RWPE2 (cell line): Measurements from ENCODE around the gene F2.

Experiments
- ATAC-seq: fragments of 200-7000 bp; cut with Tn5 transposase; 3 replicates; pipeline ENCODE4 v1.9.1; 2021; ENCODE audit warnings: low read depth
- DNase-seq: peaks from one replicate; pipeline ENCODE4 v3.0.0-alpha.2; 2020; ENCODE audit warnings: low spot score
- H3K27ac ChIP-seq: fragments of 450-650 bp; 2 replicates; pipeline ENCODE4 v1.5.1; 2017; ENCODE audit warnings: mild to moderate bottlenecking; ENCODE audit not compliant: poor library complexity, severe bottlenecking
- H3K27me3 ChIP-seq: fragments of 250-450 bp; sonication (Bioruptor Pico); 2 replicates; pipeline ENCODE4 v1.5.1; 2021; ENCODE audit warnings: mild to moderate bottlenecking, moderate library complexity; ENCODE audit not compliant: insufficient read depth, poor library complexity, severe bottlenecking
- H3K36me3 ChIP-seq: fragments of 250-450 bp; sonication (Bioruptor Pico); 2 replicates; pipeline ENCODE4 v1.5.1; 2020; ENCODE audit warnings: low read depth, mild to moderate bottlenecking, moderate library complexity
- H3K4me1 ChIP-seq: fragments of 250-450 bp; sonication (Bioruptor Pico); 2 replicates; pipeline ENCODE4 v1.5.1; 2021; ENCODE audit warnings: mild to moderate bottlenecking, moderate library complexity; ENCODE audit not compliant: insufficient read depth, poor library complexity, severe bottlenecking
- H3K4me3 ChIP-seq: fragments of 250-450 bp; sonication (Bioruptor Pico); 2 replicates; pipeline ENCODE4 v1.5.1; 2021; ENCODE audit warnings: mild to moderate bottlenecking, moderate library complexity; ENCODE audit not compliant: severe bottlenecking
- H3K9me3 ChIP-seq: fragments of 250-450 bp; sonication (Bioruptor Pico); 2 replicates; pipeline ENCODE4 v1.5.1; 2021; ENCODE audit warnings: mild to moderate bottlenecking, moderate library complexity; ENCODE audit not compliant: severe bottlenecking
- CTCF ChIP-seq: fragments of 450-650 bp; IDR thresholded peaks from one replicate; pipeline ENCODE4 v1.5.1; 2017; ENCODE audit warnings: mild to moderate bottlenecking, moderate library complexity; ENCODE audit not compliant: poor library complexity, severe bottlenecking

The F2 gene

GRCh38 chr11:46737699-46738098 is 18.7 kb downstream of the F2 start:
- peaks cover 19% of the 10 kb centered on the region for H3K36me3 ChIP-seq
- DNase-seq (no peak), ATAC-seq (no peak)

GRCh38 chr11:46738887-46739286 is 19.9 kb downstream of the F2 start:
- no peaks in the 10 kb centered on the region for H3K9me3 ChIP-seq
- H3K4me3 ChIP-seq, result no peak overlapping the region
- no peak for DNase-seq
- ATAC-seq, result no peak
- H3K27ac ChIP-seq, result no peak overlapping the region
- no peaks in the 10 kb centered on the region for H3K4me1 ChIP-seq
- peaks cover 31% of the 10 kb centered on the region for H3K36me3 ChIP-seq
- no peak for TF ChIP-seq CTCF
- no peaks in the 10 kb centered on the region for H3K27me3 ChIP-seq

More at GRCh38 chr11:46737699-46738098, 18.7 kb downstream of the F2 start:
- Histone ChIP-seq H3K27ac (no peak overlapping the region), H3K4me3 (no peak overlapping the region), H3K27me3 (no peaks in the 10 kb centered on the region), H3K9me3 (no peaks in the 10 kb centered on the region), H3K4me1 (no peaks in the 10 kb centered on the region)
- TF ChIP-seq CTCF, result no peak

- no peaks in the 10 kb centered on the region for H3K4me1 ChIP-seq
- DNase-seq, result no peak
- TF ChIP-seq CTCF, result no peak
- H3K4me3 ChIP-seq, result no peak overlapping the region
- H3K9me3 ChIP-seq, result no peaks in the 10 kb centered on the region
- no peak for ATAC-seq
- H3K27me3 ChIP-seq, result no peaks in the 10 kb centered on the region
- H3K27ac ChIP-seq, result no peak overlapping the region
- peaks cover 58% of the 10 kb centered on the region for H3K36me3 ChIP-seq
These were observed 22.8 kb downstream of the F2 start for GRCh38 chr11:46741600-46742484.

- H3K27ac ChIP-seq, result no peak overlapping the region
- H3K4me1 ChIP-seq, result no peaks in the 10 kb centered on the region
- no peak overlapping the region for H3K4me3 ChIP-seq
- ATAC-seq, result no peak
- no peaks in the 10 kb centered on the region for H3K27me3 ChIP-seq
- peaks cover 70% of the 10 kb centered on the region for H3K36me3 ChIP-seq
- no peaks in the 10 kb centered on the region for H3K9me3 ChIP-seq
- no peak for TF ChIP-seq CTCF
- DNase-seq, result no peak
These were observed 24.0 kb downstream of the F2 start for GRCh38 chr11:46743043-46743442.
